ENCODE data around the gene RFX2. TPM values are rescaled to one million over a fixed set of nuclear protein-coding genes. Genes with fewer than 3 reads are reported as not detected.

RFX2 gene
- total RNA-seq, 4 donors from 2014 or later = 25.5 to 49.9 (median 32.8) TPM

DNA sequence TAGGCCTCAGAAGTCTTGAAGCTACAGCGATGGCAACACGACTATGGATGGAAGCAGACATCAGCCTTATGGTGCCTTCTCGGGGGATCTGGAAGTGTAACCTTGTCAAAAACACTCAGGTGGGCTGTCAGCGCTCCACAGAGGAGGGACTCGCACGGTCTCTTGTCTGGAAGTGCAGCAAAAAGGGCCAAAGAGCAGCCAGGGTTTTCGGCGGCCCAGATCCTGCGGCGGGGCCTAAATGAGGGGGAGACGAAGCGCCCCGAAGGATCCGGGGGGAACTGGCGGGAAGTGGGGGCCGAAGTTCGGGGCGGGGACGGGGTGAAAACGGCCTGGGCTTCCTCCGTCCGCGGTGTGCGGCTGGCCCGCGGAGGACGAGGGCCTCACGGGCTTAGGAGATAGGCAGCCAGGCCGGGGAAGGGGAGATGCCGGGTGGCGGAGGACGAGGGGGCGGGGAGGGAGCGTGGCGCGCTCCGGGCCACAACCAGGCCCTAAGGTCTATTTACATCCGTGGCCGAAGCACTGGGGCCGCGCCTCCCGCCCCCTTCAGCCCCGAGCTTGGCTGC, 133.0 kb downstream of the RFX2 start:
- no peak for DNase-seq (ENCODE audit: extremely low spot score)
- Histone ChIP-seq H3K4me1 (peaks cover 41 to 73% (median 70%) of the 10 kb centered on the region in 4 donors), H3K27me3 (no peaks in the 10 kb centered on the region), H3K4me3 (peak overlapping the region; percentile 75 to 99 (median 94)), H3K36me3 (peaks cover 0 to 21% (median 16%) of the 10 kb centered on the region in 4 donors), H3K9me3 (no peaks in the 10 kb centered on the region), H3K27ac (replicated peaks in 1 of 4) (peak overlapping the region; percentile 91 to 93 (median 92))
- 1% methylated on average over 28 of the region's 43 CpGs for WGBS
- intact Hi-C loops (cut with DNase I) = no loop called here
- TF ChIP-seq POLR2AphosphoS5 (IDR thresholded peaks at IDR 0.05) (no peak), EP300 (IDR thresholded peaks at IDR 0.05) (no peak), POLR2A (IDR thresholded peaks at IDR 0.05; ENCODE audit: low read depth) (no peak)
- TF ChIP-seq, protein P1, sequence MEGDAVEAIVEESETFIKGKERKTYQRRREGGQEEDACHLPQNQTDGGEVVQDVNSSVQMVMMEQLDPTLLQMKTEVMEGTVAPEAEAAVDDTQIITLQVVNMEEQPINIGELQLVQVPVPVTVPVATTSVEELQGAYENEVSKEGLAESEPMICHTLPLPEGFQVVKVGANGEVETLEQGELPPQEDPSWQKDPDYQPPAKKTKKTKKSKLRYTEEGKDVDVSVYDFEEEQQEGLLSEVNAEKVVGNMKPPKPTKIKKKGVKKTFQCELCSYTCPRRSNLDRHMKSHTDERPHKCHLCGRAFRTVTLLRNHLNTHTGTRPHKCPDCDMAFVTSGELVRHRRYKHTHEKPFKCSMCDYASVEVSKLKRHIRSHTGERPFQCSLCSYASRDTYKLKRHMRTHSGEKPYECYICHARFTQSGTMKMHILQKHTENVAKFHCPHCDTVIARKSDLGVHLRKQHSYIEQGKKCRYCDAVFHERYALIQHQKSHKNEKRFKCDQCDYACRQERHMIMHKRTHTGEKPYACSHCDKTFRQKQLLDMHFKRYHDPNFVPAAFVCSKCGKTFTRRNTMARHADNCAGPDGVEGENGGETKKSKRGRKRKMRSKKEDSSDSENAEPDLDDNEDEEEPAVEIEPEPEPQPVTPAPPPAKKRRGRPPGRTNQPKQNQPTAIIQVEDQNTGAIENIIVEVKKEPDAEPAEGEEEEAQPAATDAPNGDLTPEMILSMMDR (IDR thresholded peaks at IDR 0.05) = no peak

DNA sequence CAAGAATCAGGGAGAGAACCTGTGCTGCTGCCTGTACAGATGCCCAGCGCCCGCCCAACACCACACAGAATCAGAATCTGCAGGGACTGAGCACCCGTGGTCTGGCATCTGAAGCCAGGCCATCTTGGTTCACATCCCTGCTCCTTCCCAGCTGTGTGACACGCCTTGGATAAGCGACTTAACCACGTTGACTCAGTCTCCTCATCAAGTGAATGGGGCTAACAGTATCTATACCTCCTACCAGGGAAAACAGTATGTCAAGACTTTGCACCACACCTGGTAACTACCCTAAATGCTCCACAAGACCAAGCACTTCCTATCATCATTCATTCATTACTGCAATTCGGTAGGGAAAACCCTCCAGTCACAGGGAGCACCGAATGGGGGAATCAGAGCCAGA, 133.5 kb downstream of the RFX2 start:
- WGBS = 70% methylated on average over 6 of the region's 8 CpGs
- H3K9me3 ChIP-seq = no peaks in the 10 kb centered on the region
- TF ChIP-seq EP300 (IDR thresholded peaks at IDR 0.05) = no peak
- no peak for TF ChIP-seq POLR2A (IDR thresholded peaks at IDR 0.05; ENCODE audit: low read depth)
- TF ChIP-seq POLR2AphosphoS5 (IDR thresholded peaks at IDR 0.05) = no peak
- TF ChIP-seq, protein P1 (IDR thresholded peaks at IDR 0.05) = no peak
- H3K27ac ChIP-seq (replicated peaks in 1 of 4) = peak overlapping the region in 3 of 4 donors; percentile 91 to 93 (median 91)
- H3K4me1 ChIP-seq = peaks cover 41 to 78% (median 73%) of the 10 kb centered on the region in 4 donors
- DNase-seq (ENCODE audit: extremely low spot score) = no peak
- peak overlapping the region; percentile 75 to 99 (median 94) for H3K4me3 ChIP-seq
- H3K27me3 ChIP-seq = no peaks in the 10 kb centered on the region
- intact Hi-C loops (cut with DNase I) = no loop called here
- peaks cover 0 to 25% (median 16%) of the 10 kb centered on the region in 4 donors for H3K36me3 ChIP-seq

DNA sequence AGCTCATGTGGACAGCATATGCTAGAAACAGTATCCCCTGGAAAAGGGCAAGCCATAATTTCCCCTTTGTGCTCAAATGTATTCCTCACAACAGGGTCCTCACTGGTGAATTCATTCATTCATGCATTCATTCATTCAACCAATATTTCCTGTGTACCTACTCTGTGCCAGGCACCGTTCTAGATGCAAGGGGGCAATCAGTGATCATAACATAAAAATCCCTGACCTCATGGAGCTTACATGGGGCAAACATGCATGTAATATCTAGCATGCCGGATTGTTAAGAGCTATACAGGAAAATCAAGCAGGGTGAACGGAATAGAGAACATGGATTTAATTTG, 134.9 kb downstream of the RFX2 start:
- Histone ChIP-seq H3K9me3 (no peaks in the 10 kb centered on the region), H3K27me3 (no peaks in the 10 kb centered on the region), H3K36me3 (peaks cover 0 to 25% (median 16%) of the 10 kb centered on the region in 4 donors), H3K27ac (replicated peaks in 1 of 4) (no peak overlapping the region), H3K4me3 (no peak overlapping the region), H3K4me1 (peaks cover 42 to 88% (median 77%) of the 10 kb centered on the region in 4 donors)
- DNase-seq (ENCODE audit: extremely low spot score) = no peak
- 83% methylated on average over 3 of the region's 3 CpGs for WGBS
- intact Hi-C loops (cut with DNase I) = no loop called here
- TF ChIP-seq, protein P1 (IDR thresholded peaks at IDR 0.05) = no peak
- TF ChIP-seq POLR2A (IDR thresholded peaks at IDR 0.05; ENCODE audit: low read depth) = no peak
- no peak for TF ChIP-seq POLR2AphosphoS5 (IDR thresholded peaks at IDR 0.05)
- no peak for TF ChIP-seq EP300 (IDR thresholded peaks at IDR 0.05)

DNA sequence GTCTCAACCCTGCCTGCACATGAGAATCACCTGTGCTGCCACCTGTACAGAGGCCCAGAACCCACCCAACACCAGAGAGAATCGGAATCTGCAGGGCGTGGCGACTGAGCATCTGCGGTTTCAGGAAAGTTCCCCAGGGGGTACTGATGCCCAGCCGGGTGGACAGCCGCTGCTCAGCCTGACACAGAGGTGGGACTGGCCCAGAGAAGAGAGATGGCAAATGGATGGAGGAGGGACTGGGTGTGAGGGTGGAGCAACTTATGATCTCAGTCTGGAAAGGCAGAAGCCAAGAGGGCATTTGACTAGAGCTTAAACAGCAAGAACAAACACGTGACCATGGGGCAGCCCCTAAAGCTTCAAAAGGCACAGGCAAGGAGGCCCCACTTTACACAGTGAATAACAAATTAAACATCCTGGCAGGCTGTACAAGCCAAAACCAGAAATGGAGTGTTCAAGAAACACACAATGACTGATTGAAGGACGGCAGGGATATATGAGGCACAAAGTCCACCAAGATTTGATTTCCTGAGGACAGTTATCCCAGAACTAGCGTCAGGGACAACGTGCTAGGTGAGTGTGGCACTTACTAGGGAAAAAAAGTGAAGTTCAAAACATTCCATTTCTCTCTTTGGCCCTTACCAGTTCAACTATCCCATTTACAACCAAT, 135.4 kb downstream of the RFX2 start:
- no peak for DNase-seq (ENCODE audit: extremely low spot score)
- no peak overlapping the region for H3K27ac ChIP-seq (replicated peaks in 1 of 4)
- peaks cover 0 to 25% (median 16%) of the 10 kb centered on the region in 4 donors for H3K36me3 ChIP-seq
- H3K27me3 ChIP-seq = no peaks in the 10 kb centered on the region
- peaks cover 47 to 89% (median 78%) of the 10 kb centered on the region in 4 donors for H3K4me1 ChIP-seq
- 73% methylated on average over 10 of the region's 10 CpGs for WGBS
- no peaks in the 10 kb centered on the region for H3K9me3 ChIP-seq
- TF ChIP-seq, protein P1 (IDR thresholded peaks at IDR 0.05) = no peak
- no peak for TF ChIP-seq POLR2AphosphoS5 (IDR thresholded peaks at IDR 0.05)
- TF ChIP-seq EP300 (IDR thresholded peaks at IDR 0.05) = no peak
- TF ChIP-seq POLR2A (IDR thresholded peaks at IDR 0.05; ENCODE audit: low read depth) = no peak
- intact Hi-C loops (cut with DNase I) = no loop called here
- no peak overlapping the region for H3K4me3 ChIP-seq
